K562 (cell line): ENCODE results near the gene FOXK2. TPM values are rescaled to one million over a fixed set of nuclear protein-coding genes. Genes with fewer than 3 reads are reported as not detected.

Experiments used
- ATAC-seq: fragments of 200-7000 bp; cut with Tn5 transposase; 3 replicates; pipeline ENCODE4 v1.9.1; 2020; ENCODE audit warnings: moderate library complexity
- BruUV-seq: library from RNA; stranded (reverse); fragments of 400-500 nt; replicated peaks from 2 replicates; lab custom pipeline; 2021; lab: Mats Ljungman, UMichigan
- CTCF ChIA-PET: fragments of 300-600 bp; formaldehyde crosslinking; extraction: SDS; loops from one replicate; lab custom pipeline; 2021; ENCODE audit warnings: low intra/inter-chr PET ratio; lab: Yijun Ruan, JAX
- POLR2A ChIA-PET: fragments of 300-600, 350-650 bp; sonication (Branson Sonifier 250); formaldehyde crosslinking; extraction: SDS; loops from one replicate; lab custom pipeline; 2021; ENCODE audit warnings: antibody characterized with exemption, inconsistent platforms; lab: Yijun Ruan, JAX
- DNase-seq, 4 experiments: peaks; one replicate each; pipeline versions ENCODE4 v3.0.0 to v3.0.0-alpha.2; 2011 to 2018; ENCODE audit warnings: low spot score in 3 of 4, mixed read lengths in 3 of 4; ENCODE audit errors: extremely low read depth in 1 of 4
- FAIRE-seq: peaks from 2 replicates; lab custom pipeline; 2011; peaks lifted over from hg19 to GRCh38; lab: Jason Lieb, UNC
- H2AFZ ChIP-seq: 2 replicates; pipeline ENCODE4 v1.6.0; 2011; ENCODE audit warnings: low read depth, low read length, control low read depth, inconsistent platforms
- H3K27ac ChIP-seq: fragments of 200-600 bp; 3 replicates; pipeline ENCODE4 v1.8.0; 2011; ENCODE audit warnings: low read depth, mild to moderate bottlenecking, control low read depth, inconsistent platforms, low read length, moderate library complexity, mixed read lengths; ENCODE audit errors: extremely low read depth
- H3K27me3 ChIP-seq, 2 experiments: fragments of 300-600 bp in 1 of 2; 2 replicates in 1 of 2; 3 replicates in 1 of 2; pipeline versions ENCODE4 v1.6.0 to v1.8.0; 2011; ENCODE audit warnings: inconsistent platforms in 2 of 2, low read length in 2 of 2, mild to moderate bottlenecking in 1 of 2, mixed read lengths in 1 of 2, moderate library complexity in 1 of 2; ENCODE audit not compliant: control insufficient read depth in 2 of 2, insufficient read depth in 2 of 2
- H3K36me3 ChIP-seq: fragments of 300-600 bp; 3 replicates; pipeline ENCODE4 v1.8.0; 2011; ENCODE audit warnings: mild to moderate bottlenecking, low read length, inconsistent platforms; ENCODE audit not compliant: control insufficient read depth, insufficient read depth
- H3K4me1 ChIP-seq, 2 experiments: fragments of 200-600 bp in 1 of 2; replicated peaks in 1 of 2; 2 replicates in 1 of 2; 3 replicates in 1 of 2; pipeline versions ENCODE4 v1.5.1 to v1.8.0; 2011; ENCODE audit warnings: inconsistent platforms in 2 of 2, low read length in 2 of 2, mild to moderate bottlenecking in 1 of 2, mixed read lengths in 1 of 2, moderate library complexity in 1 of 2; ENCODE audit not compliant: control insufficient read depth in 2 of 2, insufficient read depth in 2 of 2
- H3K4me2 ChIP-seq: 2 replicates; pipeline ENCODE4 v1.6.1; 2011; ENCODE audit warnings: low read length, control low read depth, inconsistent platforms, mixed read lengths; ENCODE audit not compliant: insufficient read depth
- H3K4me3 ChIP-seq: fragments of 200-600 bp; sonication (generic), shearing (Covaris generic); 2 replicates; pipeline ENCODE4 v1.5.1; 2016; ENCODE audit warnings: control low read depth, inconsistent platforms
- H3K79me2 ChIP-seq: fragments of 200-600 bp; 3 replicates; pipeline ENCODE4 v1.8.0; 2011; ENCODE audit warnings: low read length, inconsistent platforms; ENCODE audit not compliant: control insufficient read depth, insufficient read depth
- H3K9ac ChIP-seq, 2 experiments: 2 replicates each; pipeline versions ENCODE4 v1.6.0 to v1.6.1; 2011; ENCODE audit warnings: low read depth in 2 of 2, low read length in 2 of 2, control low read depth in 1 of 2, inconsistent platforms in 1 of 2, mild to moderate bottlenecking in 1 of 2, mixed read lengths in 1 of 2; ENCODE audit not compliant: insufficient read depth in 1 of 2
- H3K9me1 ChIP-seq: one replicate; pipeline ENCODE4 v1.6.0; 2011; ENCODE audit warnings: inconsistent platforms, mild to moderate bottlenecking, low read length, moderate library complexity; ENCODE audit not compliant: control insufficient read depth, insufficient read depth
- H3K9me3 ChIP-seq: replicated peaks from 2 replicates; pipeline ENCODE4 v1.5.1; 2011; ENCODE audit warnings: low read depth, low read length, inconsistent platforms; ENCODE audit not compliant: control insufficient read depth, insufficient read depth
- H4K20me1 ChIP-seq: replicated peaks from 2 replicates; pipeline ENCODE4 v1.6.1; 2011; ENCODE audit warnings: low read length, inconsistent platforms, mixed read lengths; ENCODE audit not compliant: control insufficient read depth, insufficient read depth
- ADNP ChIP-seq: fragments of 200-800 bp; sonication (Bioruptor generic); IDR thresholded peaks from 2 replicates; pipeline ENCODE4 v1.6.1; 2016; ENCODE audit warnings: missing genetic modification characterization, missing compliant biosample characterization
- CBX5 ChIP-seq: IDR thresholded peaks from 2 replicates; pipeline ENCODE4 v1.6.1; 2014; ENCODE audit warnings: low read depth, borderline replicate concordance
- ELF2 ChIP-seq: fragments of 250-450 bp; sonication (Bioruptor Pico); IDR thresholded peaks from 2 replicates; pipeline ENCODE4 v1.5.0; 2021; ENCODE audit warnings: mild to moderate bottlenecking
- FOXA3 ChIP-seq, 2 experiments: fragments of 450-650 bp in 1 of 2; sonication (generic) in 1 of 2; formaldehyde crosslinking; IDR thresholded peaks in 1 of 2; conservative IDR thresholded peaks in 1 of 2; 2 replicates each; pipeline versions ENCODE4 v1.4.0 to v1.8.0; 2020 to 2022; ENCODE audit warnings: mild to moderate bottlenecking in 2 of 2, missing genetic modification reagents in 1 of 2
- GABPB1 ChIP-seq: sonication (generic); formaldehyde crosslinking; IDR thresholded peaks from 2 replicates; pipeline ENCODE4 v1.8.0; 2022; ENCODE audit warnings: mild to moderate bottlenecking, missing genetic modification reagents
- KLF1 ChIP-seq: fragments of 450-650 bp; IDR thresholded peaks from 2 replicates; pipeline ENCODE4 v1.6.1; 2016; ENCODE audit warnings: missing genetic modification characterization, missing compliant biosample characterization
- MIER1 ChIP-seq: fragments of 450-650 bp; IDR thresholded peaks from 2 replicates; pipeline ENCODE4 v1.6.1; 2016; ENCODE audit warnings: antibody characterized with exemption, mild to moderate bottlenecking, low read depth
- OTX1 ChIP-seq: fragments of 450-650 bp; formaldehyde crosslinking; IDR thresholded peaks from 2 replicates; pipeline ENCODE4 v1.4.0; 2022; ENCODE audit warnings: mild to moderate bottlenecking
- RAD51 ChIP-seq: fragments of 450-650 bp; IDR thresholded peaks from 2 replicates; pipeline ENCODE4 v1.7.1; 2016; ENCODE audit warnings: low read depth, mild to moderate bottlenecking, borderline replicate concordance
- TBP ChIP-seq: optimal IDR thresholded peaks from 2 replicates; pipeline ENCODE3; 2011; ENCODE audit warnings: low read depth, low read length, improper control_type of control experiment
- WGBS: fragments of 100-300 bp; shearing (Covaris generic); methylation state at CpG from one replicate; pipeline ENCODE4 v1.1.6; 2016; ENCODE audit warnings: low coverage, mixed read lengths; ENCODE audit not compliant: insufficient coverage; ENCODE audit errors: missing lambda C conversion rate; 5-methylcytosine and 5-hydroxymethylcytosine counted together
- in situ Hi-C: fragments of 300-500 bp; cut with MboI; formaldehyde crosslinking; loops from 4 replicates; pipeline ENCODE4 v1.15.0; 2018; ENCODE audit warnings: inconsistent platforms, mixed read lengths
- intact Hi-C: fragments of 100-400 bp; cut with micrococcal nuclease; formaldehyde crosslinking; loops from 2 replicates; pipeline ENCODE4 v1.14.2; 2022
- polyA plus RNA-seq, 8 experiments: library from polyadenylated mRNA; depleted of rRNA in 4 of 8; stranded (reverse) in 5 of 8; unstranded in 3 of 8; fragments of >200 nt; fragmentation: Nextera tagmentation in 2 of 8; fragmentation: Illumina TruSeq in 1 of 8; extraction: Ambion mirVana in 2 of 8; extraction: Trizol in 1 of 8; gene quantifications; 2 replicates each; pipeline versions ENCODE4 v1.2.1 to v1.2.3, GENCODE V29; 2011 to 2014; ENCODE audit warnings: inconsistent platforms in 1 of 8, missing spikeins in 1 of 8
- total RNA-seq, 7 experiments: library from RNA; depleted of rRNA in 6 of 7; stranded (reverse); fragments of >200 nt in 6 of 7; fragmentation: Illumina TruSeq in 2 of 7; extraction: Trizol in 2 of 7; gene quantifications; 2 replicates each; pipeline versions ENCODE4 v1.2.1 to v1.2.3, GENCODE V29; 2011 to 2021; ENCODE audit warnings: low replicate concordance in 1 of 7
- TF ChIP-seq, protein P1 (sequence below): sonication (generic); formaldehyde crosslinking; IDR thresholded peaks from 2 replicates; pipeline ENCODE4 v1.8.1; 2022; ENCODE audit warnings: missing genetic modification reagents
- TF ChIP-seq, protein P2 (sequence below): fragments of 450-650 bp; formaldehyde crosslinking; IDR thresholded peaks from 2 replicates; pipeline ENCODE4 v1.4.0; 2020; ENCODE audit warnings: mild to moderate bottlenecking, mixed read lengths
- TF ChIP-seq, protein P3 (sequence below): fragments of 250-450 bp; sonication (Bioruptor Pico); IDR thresholded peaks from 2 replicates; pipeline ENCODE4 v1.4.0; 2020; ENCODE audit warnings: mild to moderate bottlenecking
- TF ChIP-seq, protein P4 (sequence below), 2 experiments: IDR thresholded peaks; 2 replicates each; pipeline ENCODE4 v1.6.1; 2011; ENCODE audit warnings: borderline replicate concordance in 1 of 2, control low read depth in 1 of 2, low read depth in 1 of 2, low read length in 1 of 2, mild to moderate bottlenecking in 1 of 2, mixed read lengths in 1 of 2, moderate library complexity in 1 of 2; ENCODE audit not compliant: insufficient read depth in 1 of 2, insufficient read length in 1 of 2, poor library complexity in 1 of 2, severe bottlenecking in 1 of 2; ENCODE audit errors: extremely low read depth in 1 of 2

Gene FOXK2
- total and polyA plus RNA-seq, 9 of the 15 experiments (the other 6 are each of a cell fraction or from before 2014, with no cell fraction given): 3.0 to 86.0 (median 44.1) TPM

DNA sequence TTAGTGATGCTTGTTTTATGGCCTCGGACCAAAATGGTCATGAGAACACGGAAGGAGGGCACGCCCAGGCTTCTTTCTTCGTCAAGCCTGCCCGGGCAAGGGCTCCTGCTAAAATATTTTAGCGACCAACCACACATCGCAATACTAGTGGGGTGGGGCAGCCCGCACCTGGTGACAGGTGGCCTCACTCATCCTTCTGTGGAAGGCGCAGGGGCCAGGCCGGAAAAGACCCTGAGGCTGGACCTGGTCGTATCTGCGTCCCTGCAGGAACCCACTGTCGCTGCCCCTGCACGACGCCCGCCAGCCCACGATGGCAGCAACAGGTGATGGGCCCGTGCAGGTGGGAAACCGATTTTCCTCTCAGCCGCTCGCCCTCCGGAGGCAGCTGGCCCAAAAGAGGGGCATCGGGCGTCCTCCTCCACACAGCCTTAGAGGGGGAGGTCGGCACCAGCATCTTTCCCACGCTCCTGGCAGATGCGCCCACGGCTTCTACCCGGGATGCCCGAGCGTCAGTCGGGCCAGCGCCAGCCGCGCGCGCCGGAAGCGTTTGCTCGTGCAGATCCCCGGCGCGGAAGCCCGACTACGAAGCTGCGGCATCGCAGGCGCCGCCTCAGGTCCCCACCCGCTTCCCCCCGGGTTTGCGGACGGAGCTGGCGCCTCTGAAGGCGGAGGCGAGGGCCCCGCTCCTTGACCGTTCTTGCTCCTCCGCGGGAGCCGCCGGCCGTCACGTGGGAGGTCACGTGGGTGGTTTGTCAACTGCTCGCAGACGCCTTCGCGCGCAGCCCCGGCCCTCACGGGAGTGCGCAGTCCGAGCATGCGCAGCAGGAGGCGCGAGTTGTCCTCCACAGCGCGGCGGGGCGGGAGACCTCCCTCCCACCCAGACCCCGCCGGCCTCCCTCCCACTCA, 22.8 kb upstream of the FOXK2 start:
- in situ Hi-C loops: no loop called here
- WGBS: 17% methylated on average over 71 of the region's 83 CpGs
- peak overlapping the region; percentile 73 for H3K4me2 ChIP-seq
- H3K36me3 ChIP-seq: no peaks in the 10 kb centered on the region
- 0 out of 2 replicates have a peak, but pooled peaks cover 6% of the 10 kb centered on the region for H4K20me1 ChIP-seq
- peak overlapping the region; percentile 94 for H2AFZ ChIP-seq
- peak overlapping the region; percentile 43 for H3K4me3 ChIP-seq
- FAIRE-seq: peak; percentile 93
- ChIA-PET CTCF (interaction anchor here (0.6 kb wide), 1 partner anchor 60 kb away, joined by 4 read pairs; no protein-coding TSS in a partner anchor), POLR2A (interaction anchor here (0.5 to 1.5 kb wide), 4 partner anchors 23 to 239 kb away, joined by 3 to 6 read pairs (median 4); partner anchors contain the start of genes FN3K and FOXK2)
- no TSS peak for BruUV-seq
- intact Hi-C loops: loop anchor here (10.0 kb wide), 1 partner anchor 142 kb away; the partner anchor contains the start of gene TEX19
- peak; percentile 77 for ATAC-seq
- no peaks in the 10 kb centered on the region for H3K79me2 ChIP-seq
- peak; percentile 91 to 98 (median 94) for DNase-seq
- peak overlapping the region; percentile 72; the same call in 2 of the 3 replicates for H3K27ac ChIP-seq
- no peaks in the 10 kb centered on the region for H3K27me3 ChIP-seq
- H3K4me1 ChIP-seq: peaks cover 5 to 33% of the 10 kb centered on the region in 2 experiments; a peak in 4 of 5 replicates
- peak overlapping the region; percentile 60 to 94 for H3K9ac ChIP-seq
- peaks cover 3% of the 10 kb centered on the region for H3K9me1 ChIP-seq
- no peaks in the 10 kb centered on the region; the same call in 1 of the 2 replicates for H3K9me3 ChIP-seq
- TF ChIP-seq OTX1 (CRISPR knock-in tag) (no peak), ADNP (tag) (no peak), FOXA3 (CRISPR knock-in tag; conservative IDR thresholded peaks at IDR 0.05 in 1 of 2, IDR thresholded peaks at IDR 0.05 in 1 of 2) (peak in 1 of 2 experiments; percentile 83; a peak in 2 of 4 replicates), MIER1 (no peak), CBX5 (peak; percentile 45; the same call in 1 of the 2 replicates), TBP (peak; percentile 65), RAD51 (peak; percentile 99), GABPB1 (peak; percentile 79), KLF1 (tag) (0 out of 2 replicates have a peak, but pooled peaks have one; percentile 56), ELF2 (CRISPR knock-in tag) (no peak)
- TF ChIP-seq, protein P1, sequence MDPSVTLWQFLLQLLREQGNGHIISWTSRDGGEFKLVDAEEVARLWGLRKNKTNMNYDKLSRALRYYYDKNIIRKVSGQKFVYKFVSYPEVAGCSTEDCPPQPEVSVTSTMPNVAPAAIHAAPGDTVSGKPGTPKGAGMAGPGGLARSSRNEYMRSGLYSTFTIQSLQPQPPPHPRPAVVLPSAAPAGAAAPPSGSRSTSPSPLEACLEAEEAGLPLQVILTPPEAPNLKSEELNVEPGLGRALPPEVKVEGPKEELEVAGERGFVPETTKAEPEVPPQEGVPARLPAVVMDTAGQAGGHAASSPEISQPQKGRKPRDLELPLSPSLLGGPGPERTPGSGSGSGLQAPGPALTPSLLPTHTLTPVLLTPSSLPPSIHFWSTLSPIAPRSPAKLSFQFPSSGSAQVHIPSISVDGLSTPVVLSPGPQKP (CRISPR knock-in tag): 0 out of 2 replicates have a peak, but pooled peaks have one; percentile 37
- TF ChIP-seq, protein P2, sequence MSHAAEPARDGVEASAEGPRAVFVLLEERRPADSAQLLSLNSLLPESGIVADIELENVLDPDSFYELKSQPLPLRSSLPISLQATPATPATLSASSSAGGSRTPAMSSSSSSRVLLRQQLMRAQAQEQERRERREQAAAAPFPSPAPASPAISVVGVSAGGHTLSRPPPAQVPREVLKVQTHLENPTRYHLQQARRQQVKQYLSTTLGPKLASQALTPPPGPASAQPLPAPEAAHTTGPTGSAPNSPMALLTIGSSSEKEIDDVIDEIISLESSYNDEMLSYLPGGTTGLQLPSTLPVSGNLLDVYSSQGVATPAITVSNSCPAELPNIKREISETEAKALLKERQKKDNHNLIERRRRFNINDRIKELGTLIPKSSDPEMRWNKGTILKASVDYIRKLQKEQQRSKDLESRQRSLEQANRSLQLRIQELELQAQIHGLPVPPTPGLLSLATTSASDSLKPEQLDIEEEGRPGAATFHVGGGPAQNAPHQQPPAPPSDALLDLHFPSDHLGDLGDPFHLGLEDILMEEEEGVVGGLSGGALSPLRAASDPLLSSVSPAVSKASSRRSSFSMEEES (CRISPR knock-in tag): peak; percentile 99
- TF ChIP-seq, protein P3, sequence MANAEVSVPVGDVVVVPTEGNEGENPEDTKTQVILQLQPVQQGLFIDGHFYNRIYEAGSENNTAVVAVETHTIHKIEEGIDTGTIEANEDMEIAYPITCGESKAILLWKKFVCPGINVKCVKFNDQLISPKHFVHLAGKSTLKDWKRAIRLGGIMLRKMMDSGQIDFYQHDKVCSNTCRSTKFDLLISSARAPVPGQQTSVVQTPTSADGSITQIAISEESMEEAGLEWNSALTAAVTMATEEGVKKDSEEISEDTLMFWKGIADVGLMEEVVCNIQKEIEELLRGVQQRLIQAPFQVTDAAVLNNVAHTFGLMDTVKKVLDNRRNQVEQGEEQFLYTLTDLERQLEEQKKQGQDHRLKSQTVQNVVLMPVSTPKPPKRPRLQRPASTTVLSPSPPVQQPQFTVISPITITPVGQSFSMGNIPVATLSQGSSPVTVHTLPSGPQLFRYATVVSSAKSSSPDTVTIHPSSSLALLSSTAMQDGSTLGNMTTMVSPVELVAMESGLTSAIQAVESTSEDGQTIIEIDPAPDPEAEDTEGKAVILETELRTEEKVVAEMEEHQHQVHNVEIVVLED (CRISPR knock-in tag): peak; percentile 70
- TF ChIP-seq, protein P4, sequence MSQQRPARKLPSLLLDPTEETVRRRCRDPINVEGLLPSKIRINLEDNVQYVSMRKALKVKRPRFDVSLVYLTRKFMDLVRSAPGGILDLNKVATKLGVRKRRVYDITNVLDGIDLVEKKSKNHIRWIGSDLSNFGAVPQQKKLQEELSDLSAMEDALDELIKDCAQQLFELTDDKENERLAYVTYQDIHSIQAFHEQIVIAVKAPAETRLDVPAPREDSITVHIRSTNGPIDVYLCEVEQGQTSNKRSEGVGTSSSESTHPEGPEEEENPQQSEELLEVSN (IDR thresholded peaks at IDR 0.05; ENCODE audit: borderline replicate concordance in 1 of 2, extremely low read depth in 1 of 2, insufficient read depth in 1 of 2, insufficient read length in 1 of 2, low read depth in 1 of 2, low read length in 1 of 2, poor library complexity in 1 of 2, severe bottlenecking in 1 of 2): peak; percentile 98 to 99
